SU-DHL-6 (cell line): Measurements from ENCODE around the gene NGF.

Source experiments
- H2AFZ ChIP-seq: fragments of 200-600 bp; sonication (generic); 2 replicates; pipeline ENCODE4 v1.6.1; 2014; ENCODE audit warnings: low read depth, mild to moderate bottlenecking, moderate library complexity, mixed read lengths, antibody characterized with exemption, low read length; ENCODE audit not compliant: severe bottlenecking
- H3F3A ChIP-seq: fragments of 200-600 bp; shearing (Covaris generic); 2 replicates; pipeline ENCODE4 v1.6.0; 2016; ENCODE audit warnings: antibody characterized with exemption, mild to moderate bottlenecking; ENCODE audit not compliant: insufficient read depth
- H3K27ac ChIP-seq: fragments of 200-600 bp; sonication (generic); 2 replicates; pipeline ENCODE4 v1.5.1; 2016; ENCODE audit warnings: low read depth, mild to moderate bottlenecking, low read length, moderate library complexity, mixed read lengths
- H3K27me3 ChIP-seq: fragments of 200-600 bp; sonication (generic), shearing (Covaris generic); 2 replicates; pipeline ENCODE4 v1.6.0; 2014; ENCODE audit warnings: mild to moderate bottlenecking, low read length
- H3K36me3 ChIP-seq: fragments of 200-600 bp; sonication (generic); 2 replicates; pipeline ENCODE4 v1.6.1; 2014; ENCODE audit warnings: mild to moderate bottlenecking, low read length, mixed read lengths
- H3K4me2 ChIP-seq: fragments of 300-600, 200-600 bp; shearing (Covaris generic), sonication (generic); 2 replicates; pipeline ENCODE4 v1.6.0; 2014; ENCODE audit warnings: low read length, low read depth, mild to moderate bottlenecking; ENCODE audit not compliant: poor library complexity, severe bottlenecking
- H3K4me3 ChIP-seq: fragments of 200-600 bp; sonication (generic); 2 replicates; pipeline ENCODE4 v1.5.1; 2014; ENCODE audit warnings: antibody characterized with exemption, low read length, mild to moderate bottlenecking, mixed read lengths; ENCODE audit not compliant: insufficient read depth, poor library complexity, severe bottlenecking
- H3K79me2 ChIP-seq: fragments of 200-600 bp; sonication (generic); 2 replicates; pipeline ENCODE4 v1.6.1; 2014; ENCODE audit warnings: mild to moderate bottlenecking, low read length, moderate library complexity; ENCODE audit not compliant: insufficient read depth
- H3K9ac ChIP-seq: fragments of 200-600 bp; sonication (generic); 2 replicates; pipeline ENCODE4 v1.7.0; 2014; ENCODE audit warnings: mild to moderate bottlenecking, low read length
- H3K9me2 ChIP-seq: fragments of 200-600 bp; sonication (generic); replicated peaks from 2 replicates; pipeline ENCODE4 v1.6.1; 2014; ENCODE audit warnings: low read length; ENCODE audit not compliant: insufficient read depth
- H3K9me3 ChIP-seq: fragments of 200-600 bp; sonication (generic); 2 replicates; pipeline ENCODE4 v1.6.1; 2014; ENCODE audit warnings: low read length, mixed read lengths; ENCODE audit not compliant: insufficient read depth
- H4K20me1 ChIP-seq: fragments of 200-600 bp; sonication (generic); 2 replicates; pipeline ENCODE4 v1.6.1; 2014; ENCODE audit warnings: low read depth, mild to moderate bottlenecking, antibody characterized with exemption, low read length, moderate library complexity, mixed read lengths
- EZH2phosphoT487 ChIP-seq: fragments of 200-600 bp; sonication (generic), shearing (Covaris generic); conservative IDR thresholded peaks from 2 replicates; pipeline ENCODE4 v1.6.1; 2018; ENCODE audit warnings: mild to moderate bottlenecking, antibody characterized with exemption, low read length, moderate library complexity, mixed read lengths
- TF ChIP-seq, protein P1 (sequence below): fragments of 200-600 bp; sonication (generic); IDR thresholded peaks from one replicate; pipeline ENCODE4 v1.5.1; 2017; ENCODE audit warnings: antibody characterized with exemption, mild to moderate bottlenecking, low read length, moderate library complexity; ENCODE audit not compliant: insufficient read depth, poor library complexity, severe bottlenecking

NGF gene

GRCh38 chr1:115299266-115299665, 38.8 kb downstream of the NGF start:
- H3K27ac ChIP-seq, result no peak overlapping the region
- H2AFZ ChIP-seq, result no peak overlapping the region
- TF ChIP-seq, protein P1, sequence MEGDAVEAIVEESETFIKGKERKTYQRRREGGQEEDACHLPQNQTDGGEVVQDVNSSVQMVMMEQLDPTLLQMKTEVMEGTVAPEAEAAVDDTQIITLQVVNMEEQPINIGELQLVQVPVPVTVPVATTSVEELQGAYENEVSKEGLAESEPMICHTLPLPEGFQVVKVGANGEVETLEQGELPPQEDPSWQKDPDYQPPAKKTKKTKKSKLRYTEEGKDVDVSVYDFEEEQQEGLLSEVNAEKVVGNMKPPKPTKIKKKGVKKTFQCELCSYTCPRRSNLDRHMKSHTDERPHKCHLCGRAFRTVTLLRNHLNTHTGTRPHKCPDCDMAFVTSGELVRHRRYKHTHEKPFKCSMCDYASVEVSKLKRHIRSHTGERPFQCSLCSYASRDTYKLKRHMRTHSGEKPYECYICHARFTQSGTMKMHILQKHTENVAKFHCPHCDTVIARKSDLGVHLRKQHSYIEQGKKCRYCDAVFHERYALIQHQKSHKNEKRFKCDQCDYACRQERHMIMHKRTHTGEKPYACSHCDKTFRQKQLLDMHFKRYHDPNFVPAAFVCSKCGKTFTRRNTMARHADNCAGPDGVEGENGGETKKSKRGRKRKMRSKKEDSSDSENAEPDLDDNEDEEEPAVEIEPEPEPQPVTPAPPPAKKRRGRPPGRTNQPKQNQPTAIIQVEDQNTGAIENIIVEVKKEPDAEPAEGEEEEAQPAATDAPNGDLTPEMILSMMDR, result no peak
- TF ChIP-seq EZH2phosphoT487, result no peak
- H3F3A ChIP-seq, result no peaks in the 10 kb centered on the region
- H4K20me1 ChIP-seq, result no peaks in the 10 kb centered on the region
- no peaks in the 10 kb centered on the region for H3K9me2 ChIP-seq
- no peaks in the 10 kb centered on the region for H3K79me2 ChIP-seq
- no peak overlapping the region for H3K4me2 ChIP-seq
- no peaks in the 10 kb centered on the region for H3K9me3 ChIP-seq
- no peak overlapping the region for H3K4me3 ChIP-seq
- no peaks in the 10 kb centered on the region for H3K27me3 ChIP-seq
- H3K36me3 ChIP-seq, result no peaks in the 10 kb centered on the region
- no peak overlapping the region for H3K9ac ChIP-seq

DNA sequence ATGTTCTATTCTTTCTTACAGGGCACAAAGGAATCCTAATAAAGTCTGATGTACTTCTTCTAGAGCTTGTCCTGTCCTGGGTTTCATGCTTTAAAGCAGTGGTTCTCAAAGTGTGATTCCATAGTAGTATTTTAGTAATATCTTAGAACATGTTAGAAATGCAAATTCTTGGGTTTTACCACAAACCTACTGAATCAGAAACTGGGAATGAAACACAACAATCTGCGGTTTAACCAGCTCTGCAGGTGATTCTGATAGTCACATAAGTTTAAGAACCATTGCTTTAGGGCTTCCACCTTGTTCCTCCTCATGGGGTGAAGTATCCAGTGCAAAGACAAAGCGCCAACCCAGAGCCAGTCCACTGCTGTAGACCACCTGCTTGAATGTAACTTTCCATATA, 41.1 kb downstream of the NGF start:
- Histone ChIP-seq H3K27ac (no peak overlapping the region), H3K27me3 (no peaks in the 10 kb centered on the region), H3K4me3 (no peak overlapping the region), H4K20me1 (no peaks in the 10 kb centered on the region), H3K9me2 (no peaks in the 10 kb centered on the region), H3K9me3 (no peaks in the 10 kb centered on the region), H2AFZ (no peak overlapping the region), H3K36me3 (no peaks in the 10 kb centered on the region), H3K9ac (no peak overlapping the region), H3F3A (no peaks in the 10 kb centered on the region), H3K4me2 (no peak overlapping the region), H3K79me2 (no peaks in the 10 kb centered on the region)
- TF ChIP-seq, protein P1, result no peak
- no peak for TF ChIP-seq EZH2phosphoT487

GRCh38 chr1:115295904-115296696, 41.9 kb downstream of the NGF start:
- H3K4me2 ChIP-seq, result no peak overlapping the region
- H3F3A ChIP-seq, result no peaks in the 10 kb centered on the region
- no peaks in the 10 kb centered on the region for H3K27me3 ChIP-seq
- no peaks in the 10 kb centered on the region for H4K20me1 ChIP-seq
- no peaks in the 10 kb centered on the region for H3K79me2 ChIP-seq
- H3K27ac ChIP-seq, result no peak overlapping the region
- no peaks in the 10 kb centered on the region for H3K36me3 ChIP-seq
- no peak overlapping the region for H2AFZ ChIP-seq
- no peaks in the 10 kb centered on the region for H3K9me3 ChIP-seq
- TF ChIP-seq, protein P1, result no peak
- TF ChIP-seq EZH2phosphoT487, result no peak
- H3K9ac ChIP-seq, result no peak overlapping the region
- no peaks in the 10 kb centered on the region for H3K9me2 ChIP-seq
- no peak overlapping the region for H3K4me3 ChIP-seq
